ENCODE data around the gene KRTAP4-3.

GRCh38 chr17:41177727-41178271, 9.8 kb upstream of the KRTAP4-3 start, which contains the start of gene KRTAP4-2:
- TF ChIP-seq, protein P1, sequence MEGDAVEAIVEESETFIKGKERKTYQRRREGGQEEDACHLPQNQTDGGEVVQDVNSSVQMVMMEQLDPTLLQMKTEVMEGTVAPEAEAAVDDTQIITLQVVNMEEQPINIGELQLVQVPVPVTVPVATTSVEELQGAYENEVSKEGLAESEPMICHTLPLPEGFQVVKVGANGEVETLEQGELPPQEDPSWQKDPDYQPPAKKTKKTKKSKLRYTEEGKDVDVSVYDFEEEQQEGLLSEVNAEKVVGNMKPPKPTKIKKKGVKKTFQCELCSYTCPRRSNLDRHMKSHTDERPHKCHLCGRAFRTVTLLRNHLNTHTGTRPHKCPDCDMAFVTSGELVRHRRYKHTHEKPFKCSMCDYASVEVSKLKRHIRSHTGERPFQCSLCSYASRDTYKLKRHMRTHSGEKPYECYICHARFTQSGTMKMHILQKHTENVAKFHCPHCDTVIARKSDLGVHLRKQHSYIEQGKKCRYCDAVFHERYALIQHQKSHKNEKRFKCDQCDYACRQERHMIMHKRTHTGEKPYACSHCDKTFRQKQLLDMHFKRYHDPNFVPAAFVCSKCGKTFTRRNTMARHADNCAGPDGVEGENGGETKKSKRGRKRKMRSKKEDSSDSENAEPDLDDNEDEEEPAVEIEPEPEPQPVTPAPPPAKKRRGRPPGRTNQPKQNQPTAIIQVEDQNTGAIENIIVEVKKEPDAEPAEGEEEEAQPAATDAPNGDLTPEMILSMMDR (conservative IDR thresholded peaks at IDR 0.05; ENCODE audit: low read length), result no peak
- no peak for TF ChIP-seq EZH2phosphoT487 (IDR thresholded peaks at IDR 0.05; ENCODE audit: borderline replicate concordance)

Data from Loucy (cell line).